Measurements from ENCODE around the gene CARMIL1.

DNA sequence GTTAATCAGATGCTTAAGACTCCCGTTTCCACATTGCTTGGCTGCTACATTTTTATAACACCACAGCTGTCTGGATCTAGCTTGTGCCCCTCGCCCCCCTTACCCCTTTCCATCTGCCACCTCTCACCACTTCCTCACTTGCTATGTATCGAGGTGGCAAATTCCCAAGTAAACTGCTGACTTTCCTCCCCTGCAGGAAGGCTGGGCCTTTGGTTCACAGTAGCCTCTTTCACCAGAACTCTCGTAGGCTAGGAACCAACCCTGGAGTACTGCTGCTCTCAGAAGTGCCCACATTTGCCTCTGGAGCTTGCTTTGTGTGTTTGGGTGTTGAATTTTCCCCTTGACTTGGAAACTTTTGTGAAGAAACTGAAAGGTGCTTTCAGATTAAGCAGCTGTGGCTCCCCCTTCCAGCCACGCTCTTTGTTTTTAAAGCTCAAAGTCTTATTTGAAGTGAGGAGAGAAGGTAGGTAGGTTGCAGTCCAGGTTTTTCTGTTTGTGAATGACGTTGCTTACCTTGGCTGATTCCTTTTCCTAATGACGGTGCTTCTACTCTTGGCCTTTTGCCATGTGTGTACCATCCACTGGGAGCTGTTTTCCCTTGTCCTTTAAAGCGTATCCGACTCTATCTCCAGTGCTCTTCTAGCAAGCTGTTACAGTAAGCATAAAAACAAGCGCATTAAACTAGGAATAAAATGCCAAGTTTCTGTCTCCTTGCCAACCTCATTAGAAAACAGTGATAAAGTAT lies 90.4 kb downstream of the CARMIL1 start:
- TF ChIP-seq POLR2A (IDR thresholded peaks at IDR 0.05) = no peak
- TF ChIP-seq, protein P1, sequence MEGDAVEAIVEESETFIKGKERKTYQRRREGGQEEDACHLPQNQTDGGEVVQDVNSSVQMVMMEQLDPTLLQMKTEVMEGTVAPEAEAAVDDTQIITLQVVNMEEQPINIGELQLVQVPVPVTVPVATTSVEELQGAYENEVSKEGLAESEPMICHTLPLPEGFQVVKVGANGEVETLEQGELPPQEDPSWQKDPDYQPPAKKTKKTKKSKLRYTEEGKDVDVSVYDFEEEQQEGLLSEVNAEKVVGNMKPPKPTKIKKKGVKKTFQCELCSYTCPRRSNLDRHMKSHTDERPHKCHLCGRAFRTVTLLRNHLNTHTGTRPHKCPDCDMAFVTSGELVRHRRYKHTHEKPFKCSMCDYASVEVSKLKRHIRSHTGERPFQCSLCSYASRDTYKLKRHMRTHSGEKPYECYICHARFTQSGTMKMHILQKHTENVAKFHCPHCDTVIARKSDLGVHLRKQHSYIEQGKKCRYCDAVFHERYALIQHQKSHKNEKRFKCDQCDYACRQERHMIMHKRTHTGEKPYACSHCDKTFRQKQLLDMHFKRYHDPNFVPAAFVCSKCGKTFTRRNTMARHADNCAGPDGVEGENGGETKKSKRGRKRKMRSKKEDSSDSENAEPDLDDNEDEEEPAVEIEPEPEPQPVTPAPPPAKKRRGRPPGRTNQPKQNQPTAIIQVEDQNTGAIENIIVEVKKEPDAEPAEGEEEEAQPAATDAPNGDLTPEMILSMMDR (IDR thresholded peaks at IDR 0.05) = no peak
